SK-N-SH treated with all-trans-retinoic acid at 6 μM for 48 hours (cell line): ENCODE data around the gene CLK3.

Experiments
- ATAC-seq: fragments of 200-7000 bp; cut with Tn5 transposase; 3 replicates; pipeline ENCODE4 v1.9.1; 2020; ENCODE audit warnings: mild to moderate bottlenecking, moderate library complexity
- ARNTL ChIP-seq: fragments of 450-650 bp; formaldehyde crosslinking; IDR thresholded peaks from 2 replicates; pipeline ENCODE4 v1.5.0; 2020; ENCODE audit warnings: low read depth, mild to moderate bottlenecking, moderate library complexity, borderline replicate concordance
- BACH2 ChIP-seq: fragments of 250-450 bp; sonication (Bioruptor Pico); IDR thresholded peaks from 2 replicates; pipeline ENCODE4 v1.9.0; 2021; ENCODE audit warnings: mild to moderate bottlenecking, borderline replicate concordance
- CREB5 ChIP-seq: fragments of 250-450 bp; sonication (Bioruptor Pico); IDR thresholded peaks from 2 replicates; pipeline ENCODE4 v1.5.1; 2020; ENCODE audit warnings: low read depth, mild to moderate bottlenecking, moderate library complexity
- CSDC2 ChIP-seq: fragments of 250-450 bp; sonication (Bioruptor Pico); IDR thresholded peaks from 2 replicates; pipeline ENCODE4 v1.5.0; 2020; ENCODE audit warnings: mild to moderate bottlenecking, moderate library complexity
- CSRNP3 ChIP-seq: fragments of 250-450 bp; sonication (Bioruptor Pico); IDR thresholded peaks from 2 replicates; pipeline ENCODE4 v1.5.1; 2021; ENCODE audit warnings: mild to moderate bottlenecking, moderate library complexity
- ESRRG ChIP-seq: fragments of 250-450 bp; sonication (Bioruptor Pico); IDR thresholded peaks from 2 replicates; pipeline ENCODE4 v1.6.1; 2021; ENCODE audit warnings: mild to moderate bottlenecking
- GLIS3 ChIP-seq: fragments of 250-450 bp; sonication (Bioruptor Pico); IDR thresholded peaks from 2 replicates; pipeline ENCODE4 v1.5.0; 2020; ENCODE audit warnings: mild to moderate bottlenecking, moderate library complexity
- ISL1 ChIP-seq: fragments of 250-450 bp; sonication (Bioruptor Pico); IDR thresholded peaks from 2 replicates; pipeline ENCODE4 v2.1.2; 2022; ENCODE audit warnings: mild to moderate bottlenecking, moderate library complexity
- OSR1 ChIP-seq: fragments of 250-450 bp; sonication (Bioruptor Pico); IDR thresholded peaks from 2 replicates; pipeline ENCODE4 v1.8.0; 2022; ENCODE audit warnings: moderate library complexity, mild to moderate bottlenecking, inconsistent platforms
- PATZ1 ChIP-seq: fragments of 250-450 bp; sonication (Bioruptor Pico); IDR thresholded peaks from 2 replicates; pipeline ENCODE4 v1.8.0; 2020; ENCODE audit warnings: mild to moderate bottlenecking, moderate library complexity, borderline replicate concordance
- POU6F1 ChIP-seq: fragments of 250-450 bp; sonication (Bioruptor Pico); IDR thresholded peaks from 2 replicates; pipeline ENCODE4 v1.8.0; 2021; ENCODE audit warnings: low read depth, mild to moderate bottlenecking, moderate library complexity, borderline replicate concordance
- PPARA ChIP-seq: fragments of 250-450 bp; sonication (Bioruptor Pico); IDR thresholded peaks from 2 replicates; pipeline ENCODE4 v1.5.0; 2020; ENCODE audit warnings: mild to moderate bottlenecking, borderline replicate concordance
- RARB ChIP-seq: fragments of 250-450 bp; sonication (Bioruptor Pico); IDR thresholded peaks from 2 replicates; pipeline ENCODE4 v1.8.0; 2021; ENCODE audit warnings: mild to moderate bottlenecking, moderate library complexity
- SNAI2 ChIP-seq: fragments of 250-450 bp; sonication (Bioruptor Pico); IDR thresholded peaks from 2 replicates; pipeline ENCODE4 v1.5.0; 2020; ENCODE audit warnings: mild to moderate bottlenecking, moderate library complexity
- TCF4 ChIP-seq: fragments of 250-450 bp; sonication (Bioruptor Pico); IDR thresholded peaks from 2 replicates; pipeline ENCODE4 v1.8.0; 2021; ENCODE audit warnings: mild to moderate bottlenecking, moderate library complexity, borderline replicate concordance
- TOX ChIP-seq: fragments of 250-450 bp; sonication (Bioruptor Pico); IDR thresholded peaks from 2 replicates; pipeline ENCODE4 v1.8.0; 2021; ENCODE audit warnings: mild to moderate bottlenecking, moderate library complexity, borderline replicate concordance
- TSHZ2 ChIP-seq: fragments of 250-450 bp; sonication (Bioruptor Pico); IDR thresholded peaks from 2 replicates; pipeline ENCODE4 v1.5.0; 2020; ENCODE audit warnings: mild to moderate bottlenecking, moderate library complexity
- ZC3H10 ChIP-seq: fragments of 250-450 bp; sonication (Bioruptor Pico); IDR thresholded peaks from 2 replicates; pipeline ENCODE4 v1.5.1; 2021; ENCODE audit warnings: mild to moderate bottlenecking, moderate library complexity
- ZFP3 ChIP-seq: fragments of 250-450 bp; sonication (Bioruptor Pico); IDR thresholded peaks from 2 replicates; pipeline ENCODE4 v1.5.0; 2020; ENCODE audit warnings: mild to moderate bottlenecking, moderate library complexity
- ZFP30 ChIP-seq: fragments of 450-650 bp; formaldehyde crosslinking; IDR thresholded peaks from 2 replicates; pipeline ENCODE4 v1.5.0; 2022; ENCODE audit warnings: mild to moderate bottlenecking, moderate library complexity
- ZNF565 ChIP-seq: fragments of 450-650 bp; formaldehyde crosslinking; conservative IDR thresholded peaks from 2 replicates; pipeline ENCODE4 v1.5.0; 2020; ENCODE audit warnings: low read depth, mild to moderate bottlenecking, moderate library complexity
- ZNF70 ChIP-seq: fragments of 450-650 bp; formaldehyde crosslinking; IDR thresholded peaks from 2 replicates; pipeline ENCODE4 v1.5.0; 2020; ENCODE audit warnings: mild to moderate bottlenecking, moderate library complexity
- ZNF8 ChIP-seq: fragments of 450-650 bp; formaldehyde crosslinking; IDR thresholded peaks from 2 replicates; pipeline ENCODE4 v1.5.0; 2020; ENCODE audit warnings: mild to moderate bottlenecking, moderate library complexity

The CLK3 gene

GRCh38 chr15:74669627-74670026, 54.0 kb downstream of the CLK3 start:
- no peak for TF ChIP-seq BACH2 (CRISPR knock-in tag)
- no peak for TF ChIP-seq PATZ1
- no peak for TF ChIP-seq SNAI2 (CRISPR knock-in tag)
- no peak for TF ChIP-seq ISL1 (CRISPR knock-in tag)
- TF ChIP-seq ARNTL (CRISPR knock-in tag), result no peak
- no peak for TF ChIP-seq ZNF70 (CRISPR knock-in tag)
- TF ChIP-seq ZNF8, result no peak
- no peak for TF ChIP-seq RARB (CRISPR knock-in tag)
- no peak for TF ChIP-seq CSDC2 (CRISPR knock-in tag)
- TF ChIP-seq ZFP3 (CRISPR knock-in tag), result no peak
- TF ChIP-seq PPARA (CRISPR knock-in tag), result no peak
- TF ChIP-seq ESRRG, result no peak
- TF ChIP-seq ZC3H10 (CRISPR knock-in tag), result no peak
- TF ChIP-seq GLIS3 (CRISPR knock-in tag), result no peak
- no peak for TF ChIP-seq OSR1
- TF ChIP-seq POU6F1 (CRISPR knock-in tag), result no peak
- TF ChIP-seq TOX (CRISPR knock-in tag), result no peak
- TF ChIP-seq, all 23 proteins: peak for 0
- no peak for ATAC-seq

- TF ChIP-seq CSDC2 (CRISPR knock-in tag) (no peak), TCF4 (no peak)
- no peak for ATAC-seq
Observed at GRCh38 chr15:74674161-74674560, 58.5 kb downstream of the CLK3 start.

GRCh38 chr15:74676801-74677200, 61.2 kb downstream of the CLK3 start:
- ATAC-seq, result no peak
- TF ChIP-seq POU6F1 (CRISPR knock-in tag) (no peak), ZC3H10 (CRISPR knock-in tag) (no peak), ZFP3 (CRISPR knock-in tag) (no peak), ESRRG (no peak), BACH2 (CRISPR knock-in tag) (no peak), PPARA (CRISPR knock-in tag) (no peak), PATZ1 (no peak), TOX (CRISPR knock-in tag) (no peak), ISL1 (CRISPR knock-in tag) (no peak), CSRNP3 (CRISPR knock-in tag) (no peak), CSDC2 (CRISPR knock-in tag) (no peak), ZFP30 (no peak), SNAI2 (CRISPR knock-in tag) (no peak), TSHZ2 (CRISPR knock-in tag) (no peak), CREB5 (CRISPR knock-in tag) (no peak), ZNF565 (CRISPR knock-in tag) (no peak), OSR1 (no peak), ARNTL (CRISPR knock-in tag) (no peak), TCF4 (no peak)
